Measurements from ENCODE around the gene DRC3.

DRC3 gene

DNA sequence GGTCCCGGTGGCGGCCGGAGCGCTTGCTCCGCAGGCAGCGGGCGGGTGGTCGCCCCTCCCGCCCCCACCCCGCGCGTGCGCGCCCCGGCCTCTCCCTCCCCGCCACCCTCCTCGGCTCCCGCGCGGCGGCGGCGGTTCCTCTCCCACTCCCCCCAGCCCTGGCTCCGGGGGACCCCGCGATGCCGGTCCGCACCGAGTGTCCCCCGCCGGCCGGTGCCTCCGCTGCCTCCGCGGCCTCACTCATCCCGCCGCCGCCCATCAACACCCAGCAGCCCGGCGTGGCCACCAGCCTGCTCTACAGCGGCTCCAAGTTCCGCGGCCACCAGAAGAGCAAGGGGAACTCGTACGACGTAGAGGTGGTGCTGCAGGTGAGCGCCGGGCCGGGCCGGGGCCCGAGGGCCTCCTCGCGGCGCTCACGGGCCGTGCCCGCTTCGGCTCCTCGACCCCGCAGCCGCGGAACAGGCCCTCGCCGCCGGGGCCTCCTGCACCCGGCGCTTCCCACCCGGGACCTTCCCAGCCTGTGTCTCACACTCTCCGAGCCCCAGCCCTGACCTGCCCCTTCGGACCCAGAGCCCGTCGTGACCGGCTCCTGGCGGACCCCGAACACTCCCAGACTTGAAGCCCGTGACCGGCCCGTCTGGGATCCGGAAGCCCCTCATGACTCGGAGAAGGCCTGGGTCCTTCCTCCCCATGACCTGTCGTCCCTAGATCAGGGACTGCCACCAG, 67.0 kb downstream of the DRC3 start:
- CTCF ChIA-PET, result no interaction called here
- DNase-seq (ENCODE audit: extremely low spot score), result peak; percentile 36
- TF ChIP-seq NFRKB (IDR thresholded peaks at IDR 0.05), result no peak
- TF ChIP-seq PKNOX1 (IDR thresholded peaks at IDR 0.05), result no peak
- TF ChIP-seq HDGF (IDR thresholded peaks at IDR 0.05; ENCODE audit: borderline replicate concordance), result no peak
- TF ChIP-seq SUZ12 (IDR thresholded peaks at IDR 0.05), result no peak
- no peak for TF ChIP-seq FOXK2 (IDR thresholded peaks at IDR 0.05)
- no peak for TF ChIP-seq TARDBP (IDR thresholded peaks at IDR 0.05)
- no peak for TF ChIP-seq L3MBTL2 (conservative IDR thresholded peaks at IDR 0.05)
- TF ChIP-seq ZNF384 (IDR thresholded peaks at IDR 0.05), result no peak
- POLR2A ChIA-PET, result no interaction called here

DNA sequence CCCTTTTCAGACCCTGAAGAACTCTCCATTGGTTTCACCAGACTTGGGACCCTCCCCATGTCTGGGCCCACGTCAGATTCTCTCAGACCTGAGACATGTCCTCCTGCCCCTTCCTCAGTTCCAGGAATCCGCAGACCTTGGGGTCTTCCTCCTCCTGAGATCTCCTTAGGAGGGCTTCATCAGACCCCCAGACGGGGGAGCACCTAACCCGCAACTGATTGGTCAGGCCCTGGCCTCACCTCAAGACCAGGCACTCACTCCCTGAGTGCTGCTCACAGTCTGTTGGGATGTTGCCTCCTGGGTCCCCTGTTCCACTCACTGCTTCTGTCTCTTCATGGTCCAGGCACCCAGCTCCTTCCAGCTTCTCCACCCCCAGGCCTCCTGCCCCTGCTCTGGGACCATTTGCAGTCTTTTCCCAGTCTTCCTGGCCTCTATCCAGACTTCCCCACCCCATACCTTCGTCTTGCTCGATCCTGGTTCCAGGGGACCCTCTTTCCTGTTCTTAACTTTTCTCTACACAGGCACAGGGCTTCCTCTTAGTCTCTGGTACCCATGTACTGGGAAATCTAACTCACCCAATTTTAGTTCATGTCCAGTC, 67.7 kb downstream of the DRC3 start:
- ChIA-PET POLR2A (no interaction called here), CTCF (no interaction called here)
- no peak for DNase-seq (ENCODE audit: extremely low spot score)
- no peak for TF ChIP-seq SP1 (IDR thresholded peaks at IDR 0.05)
- no peak for TF ChIP-seq HDGF (IDR thresholded peaks at IDR 0.05; ENCODE audit: borderline replicate concordance)
- no peak for TF ChIP-seq PKNOX1 (IDR thresholded peaks at IDR 0.05)
- no peak for TF ChIP-seq TARDBP (IDR thresholded peaks at IDR 0.05)
- no peak for TF ChIP-seq FOXK2 (IDR thresholded peaks at IDR 0.05)
- TF ChIP-seq ELF4 (IDR thresholded peaks at IDR 0.05), result no peak
- no peak for TF ChIP-seq ARNT (IDR thresholded peaks at IDR 0.05)

- DNase-seq (ENCODE audit: extremely low spot score), result no peak
- ChIA-PET CTCF (interaction anchor here (0.6 kb wide), 1 partner anchor 46 kb away, joined by 3 read pairs; the partner anchor contains the start of gene DRG2), POLR2A (no interaction called here)
- TF ChIP-seq SUZ12 (IDR thresholded peaks at IDR 0.05) (no peak), FOXK2 (IDR thresholded peaks at IDR 0.05) (no peak), L3MBTL2 (conservative IDR thresholded peaks at IDR 0.05) (no peak)
These were observed 69.1 kb downstream of the DRC3 start for GRCh38 chr17:18041776-18042175.

DNA sequence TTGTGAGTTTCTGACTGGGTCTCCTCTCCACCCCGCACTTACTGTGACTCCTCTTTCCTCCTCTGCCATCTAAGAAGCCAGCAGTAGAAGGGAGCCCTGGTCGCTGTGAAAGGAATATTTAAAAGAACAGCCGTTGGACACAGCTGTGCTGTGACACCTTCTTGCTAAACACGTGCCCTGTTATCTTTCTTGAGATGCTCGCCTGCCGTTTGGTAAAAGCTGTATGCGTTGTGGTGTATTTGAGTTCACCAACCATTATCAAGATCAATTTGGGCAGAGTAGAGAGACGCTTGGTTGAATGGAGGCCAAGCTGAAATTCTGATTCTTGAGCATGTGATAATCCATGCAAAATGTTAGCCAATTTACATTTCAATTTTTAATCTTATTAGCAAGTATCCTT, 70.3 kb downstream of the DRC3 start:
- no peak for TF ChIP-seq FOXK2 (IDR thresholded peaks at IDR 0.05)
- TF ChIP-seq L3MBTL2 (conservative IDR thresholded peaks at IDR 0.05), result no peak
- TF ChIP-seq ZNF384 (IDR thresholded peaks at IDR 0.05), result no peak
- TF ChIP-seq SP1 (IDR thresholded peaks at IDR 0.05), result no peak
- no peak for TF ChIP-seq SUZ12 (IDR thresholded peaks at IDR 0.05)
- no peak for TF ChIP-seq ELF4 (IDR thresholded peaks at IDR 0.05)
- TF ChIP-seq HDGF (IDR thresholded peaks at IDR 0.05; ENCODE audit: borderline replicate concordance), result no peak
- no peak for TF ChIP-seq FOXM1 (IDR thresholded peaks at IDR 0.05; ENCODE audit: borderline replicate concordance)
- POLR2A ChIA-PET, result interaction anchor here (1.3 kb wide), 1 partner anchor 16 kb away, joined by 4 read pairs; no protein-coding TSS in a partner anchor
- no peak for DNase-seq (ENCODE audit: extremely low spot score)
- CTCF ChIA-PET, result no interaction called here

DNA sequence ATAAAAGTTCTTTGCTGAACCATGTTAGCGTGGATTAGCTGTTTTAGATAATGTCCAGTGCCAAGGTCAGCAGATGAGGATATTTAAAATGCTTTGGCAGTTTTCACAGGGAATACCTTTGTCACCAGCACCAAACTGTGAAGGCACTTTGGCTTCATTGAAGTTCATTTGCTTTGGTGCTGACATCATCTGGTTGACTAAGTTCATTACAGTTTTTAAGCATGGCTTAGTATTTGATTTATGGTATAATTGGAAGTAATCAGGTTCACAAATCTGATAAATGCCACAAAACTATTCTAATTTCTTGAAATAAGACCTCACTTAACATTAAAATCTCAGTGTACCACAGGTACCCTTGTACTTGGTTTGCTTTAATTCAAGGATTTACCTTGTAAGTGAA, 70.8 kb downstream of the DRC3 start:
- ChIA-PET POLR2A (interaction anchor here (1.3 kb wide), 1 partner anchor 15 kb away, joined by 4 read pairs; no protein-coding TSS in a partner anchor), CTCF (no interaction called here)
- TF ChIP-seq PKNOX1 (IDR thresholded peaks at IDR 0.05), result peak; percentile 76
- TF ChIP-seq BHLHE40 (IDR thresholded peaks at IDR 0.05; ENCODE audit: borderline replicate concordance), result no peak
- no peak for DNase-seq (ENCODE audit: extremely low spot score)

GRCh38 chr17:18044609-18045008, 71.9 kb downstream of the DRC3 start:
- ChIA-PET POLR2A (no interaction called here), CTCF (no interaction called here)
- TF ChIP-seq CTBP1 (IDR thresholded peaks at IDR 0.05; ENCODE audit: borderline replicate concordance) (no peak), LEF1 (IDR thresholded peaks at IDR 0.05; ENCODE audit: borderline replicate concordance) (no peak), ELF4 (IDR thresholded peaks at IDR 0.05) (no peak), SP1 (IDR thresholded peaks at IDR 0.05) (no peak), FOXK2 (IDR thresholded peaks at IDR 0.05) (no peak), TARDBP (IDR thresholded peaks at IDR 0.05) (no peak), PKNOX1 (IDR thresholded peaks at IDR 0.05) (no peak), FOXA1 (IDR thresholded peaks at IDR 0.05) (no peak), L3MBTL2 (conservative IDR thresholded peaks at IDR 0.05) (no peak), BHLHE40 (IDR thresholded peaks at IDR 0.05; ENCODE audit: borderline replicate concordance) (no peak), NFRKB (IDR thresholded peaks at IDR 0.05) (no peak), ZNF384 (IDR thresholded peaks at IDR 0.05) (no peak), FOXM1 (IDR thresholded peaks at IDR 0.05; ENCODE audit: borderline replicate concordance) (no peak), SUZ12 (IDR thresholded peaks at IDR 0.05) (no peak), HDGF (IDR thresholded peaks at IDR 0.05; ENCODE audit: borderline replicate concordance) (no peak)
- no peak for DNase-seq (ENCODE audit: extremely low spot score)

All from HEK293T (cell line).